HG02571 (cell line): ENCODE results near the gene PRODH2.
"Not testable (repeated sequence)": the region's sequence is repeated elsewhere in the genome, so short reads cannot be mapped to it uniquely, and the experiment has no call there.

Experiments used
- ATAC-seq: cut with Tn5 transposase; IDR thresholded peaks from one replicate; pipeline ENCODE4 v1.9.1; 2021; ENCODE audit warnings: mild to moderate bottlenecking, moderate library complexity; ENCODE audit not compliant: unreplicated experiment

The PRODH2 gene

GRCh38 chr19:35796645-35797542 lies 15.8 kb downstream of the PRODH2 start:
- no peak for ATAC-seq

- not testable (repeated sequence) for ATAC-seq
These were observed 17.1 kb downstream of the PRODH2 start for GRCh38 chr19:35795564-35795963.

GRCh38 chr19:35793381-35794165 lies 19.1 kb downstream of the PRODH2 start:
- no peak for ATAC-seq

GRCh38 chr19:35792888-35793287 lies 19.8 kb downstream of the PRODH2 start:
- ATAC-seq = no peak

GRCh38 chr19:35792312-35792711 lies 20.3 kb downstream of the PRODH2 start:
- no peak for ATAC-seq

GRCh38 chr19:35791814-35792279 lies 20.8 kb downstream of the PRODH2 start:
- no peak for ATAC-seq

- no peak for ATAC-seq
These were observed 21.4 kb downstream of the PRODH2 start for GRCh38 chr19:35790981-35791813.

- ATAC-seq = no peak
These were observed 22.4 kb downstream of the PRODH2 start for GRCh38 chr19:35789978-35790944.

- no peak for ATAC-seq
These were observed 23.3 kb downstream of the PRODH2 start for GRCh38 chr19:35789195-35789977.

GRCh38 chr19:35788205-35788960 lies 24.3 kb downstream of the PRODH2 start:
- no peak for ATAC-seq

GRCh38 chr19:35787227-35787799 lies 25.3 kb downstream of the PRODH2 start:
- ATAC-seq = no peak

- ATAC-seq = no peak
These were observed 26.1 kb downstream of the PRODH2 start for GRCh38 chr19:35786299-35787160.

- no peak for ATAC-seq
These were observed 27.4 kb downstream of the PRODH2 start for GRCh38 chr19:35785339-35785627.

- no peak for ATAC-seq
These were observed 27.9 kb downstream of the PRODH2 start for GRCh38 chr19:35784503-35785338.

- ATAC-seq = no peak
These were observed 28.9 kb downstream of the PRODH2 start for GRCh38 chr19:35783469-35784434.
